H1 (cell line): Measurements from ENCODE around the gene LUZP1. TPM values are rescaled to one million over a fixed set of nuclear protein-coding genes. Genes with fewer than 3 reads are reported as not detected.

Experiments
- CTCF ChIA-PET: fragments of 300-600 bp; sonication (Branson Sonifier 250); formaldehyde crosslinking; loops from one replicate; lab custom pipeline; 2021; ENCODE audit not compliant: partially characterized antibody; lab: Charles Lee
- POLR2A ChIA-PET: fragments of 300-600 bp; sonication (Branson Sonifier 250); formaldehyde crosslinking; loops from one replicate; lab custom pipeline; 2021; ENCODE audit warnings: inconsistent platforms; ENCODE audit not compliant: partially characterized antibody; lab: Charles Lee
- DNase-seq, 2 experiments: peaks; one replicate each; pipeline versions ENCODE4 v3.0.0 to v3.0.0-alpha.2; 2010 to 2022; ENCODE audit warnings: low spot score in 2 of 2, low read depth in 1 of 2, mixed read lengths in 1 of 2
- FAIRE-seq: peaks from 2 replicates; lab custom pipeline; 2011; peaks lifted over from hg19 to GRCh38; lab: Jason Lieb, UNC
- H2AFZ ChIP-seq: 2 replicates; pipeline ENCODE4 v1.8.1; 2012; ENCODE audit warnings: low read length, inconsistent platforms
- H2AK5ac ChIP-seq: 2 replicates; pipeline ENCODE4 v1.6.1; 2013; ENCODE audit warnings: low read depth, low read length
- H2BK120ac ChIP-seq: replicated peaks from 2 replicates; pipeline ENCODE3; 2013; ENCODE audit warnings: low read depth, low read length, inconsistent platforms
- H2BK12ac ChIP-seq: 2 replicates; pipeline ENCODE4 v1.6.1; 2013; ENCODE audit warnings: low read depth, low read length
- H2BK15ac ChIP-seq: 2 replicates; pipeline ENCODE4 v1.6.1; 2013; ENCODE audit warnings: low read length
- H2BK20ac ChIP-seq: 2 replicates; pipeline ENCODE4 v1.6.1; 2013; ENCODE audit warnings: low read length
- H2BK5ac ChIP-seq: 2 replicates; pipeline ENCODE4 v1.6.1; 2013; ENCODE audit warnings: low read depth, low read length
- H3K14ac ChIP-seq: 2 replicates; pipeline ENCODE4 v1.6.1; 2013; ENCODE audit warnings: inconsistent platforms; ENCODE audit not compliant: insufficient read length
- H3K18ac ChIP-seq: 2 replicates; pipeline ENCODE4 v1.6.1; 2013; ENCODE audit warnings: low read length; ENCODE audit errors: extremely low read depth
- H3K23ac ChIP-seq: 2 replicates; pipeline ENCODE4 v1.6.1; 2013; ENCODE audit warnings: inconsistent platforms; ENCODE audit not compliant: insufficient read length
- H3K23me2 ChIP-seq: 2 replicates; pipeline ENCODE4 v1.6.1; 2013; ENCODE audit warnings: low read depth, low read length
- H3K27ac ChIP-seq: 2 replicates; pipeline ENCODE4 v1.6.1; 2011; ENCODE audit warnings: low read depth, low read length, inconsistent platforms
- H3K27me3 ChIP-seq, 4 experiments: replicated peaks in 1 of 4; 1 replicate in 1 of 4; 2 replicates in 3 of 4; pipeline versions ENCODE4 v1.6.1 to v1.8.1; 2011 to 2013; ENCODE audit warnings: low read length in 3 of 4, mild to moderate bottlenecking in 3 of 4, inconsistent platforms in 2 of 4, mixed read lengths in 2 of 4, moderate library complexity in 1 of 4; ENCODE audit not compliant: control insufficient read depth in 3 of 4, insufficient read depth in 3 of 4; ENCODE audit errors: extremely low read depth in 1 of 4
- H3K36me3 ChIP-seq, 4 experiments: 2 replicates each; pipeline versions ENCODE4 v1.6.1 to v1.8.1; 2011 to 2013; ENCODE audit warnings: mild to moderate bottlenecking in 4 of 4, low read length in 3 of 4, moderate library complexity in 2 of 4, control low read depth in 1 of 4, inconsistent platforms in 1 of 4; ENCODE audit not compliant: insufficient read depth in 4 of 4, control insufficient read depth in 2 of 4
- H3K4ac ChIP-seq: replicated peaks from 2 replicates; pipeline ENCODE3; 2013; ENCODE audit warnings: low read length, low read depth, mixed read lengths, inconsistent platforms; ENCODE audit not compliant: insufficient read length
- H3K4me1 ChIP-seq, 4 experiments: replicated peaks in 1 of 4; 1 replicate in 1 of 4; 2 replicates in 3 of 4; pipeline versions ENCODE4 v1.6.1 to v1.8.1; 2011 to 2013; ENCODE audit warnings: low read length in 3 of 4, inconsistent platforms in 2 of 4, mixed read lengths in 1 of 4; ENCODE audit not compliant: insufficient read depth in 4 of 4, control insufficient read depth in 3 of 4
- H3K4me2 ChIP-seq, 2 experiments: 2 replicates each; pipeline versions ENCODE4 v1.6.1 to v1.8.1; 2011 to 2013; ENCODE audit warnings: low read depth in 2 of 2, low read length in 2 of 2, control low read depth in 1 of 2, inconsistent platforms in 1 of 2, mild to moderate bottlenecking in 1 of 2; ENCODE audit not compliant: insufficient read depth in 1 of 2
- H3K4me3 ChIP-seq, 4 experiments: fragments of 200-600, 300-600 bp in 1 of 4; sonication (generic), shearing (Covaris generic), sonication (Bioruptor Twin) in 1 of 4; 2 replicates each; pipeline versions ENCODE4 v1.5.1 to v1.8.1; 2011 to 2016; ENCODE audit warnings: low read length in 4 of 4, low read depth in 3 of 4, control low read depth in 2 of 4, inconsistent platforms in 2 of 4, mild to moderate bottlenecking in 2 of 4, mixed read lengths in 1 of 4, moderate library complexity in 1 of 4; ENCODE audit not compliant: insufficient read depth in 2 of 4; ENCODE audit errors: extremely low read depth in 1 of 4
- H3K56ac ChIP-seq: replicated peaks from 2 replicates; pipeline ENCODE3; 2013; ENCODE audit warnings: low read depth, mild to moderate bottlenecking, mixed read lengths, low read length, inconsistent platforms; ENCODE audit not compliant: insufficient read length
- H3K79me1 ChIP-seq: 2 replicates; pipeline ENCODE4 v1.6.1; 2013; ENCODE audit warnings: low read depth, low read length, control low read depth
- H3K79me2 ChIP-seq, 2 experiments: 2 replicates each; pipeline versions ENCODE4 v1.6.1 to v1.8.1; 2012 to 2013; ENCODE audit warnings: low read length in 2 of 2, mild to moderate bottlenecking in 2 of 2, inconsistent platforms in 1 of 2; ENCODE audit not compliant: insufficient read depth in 2 of 2, control insufficient read depth in 1 of 2
- H3K9ac ChIP-seq, 4 experiments: replicated peaks in 1 of 4; 1 replicate in 1 of 4; 2 replicates in 3 of 4; pipeline versions ENCODE4 v1.6.1 to v1.8.1; 2011 to 2013; ENCODE audit warnings: low read depth in 3 of 4, low read length in 3 of 4, control low read depth in 2 of 4, mild to moderate bottlenecking in 2 of 4, moderate library complexity in 2 of 4, inconsistent platforms in 1 of 4; ENCODE audit errors: extremely low read depth in 1 of 4
- H3K9me3 ChIP-seq, 2 experiments: 2 replicates each; pipeline versions ENCODE4 v1.6.1 to v1.8.1; 2012 to 2013; ENCODE audit warnings: mild to moderate bottlenecking in 2 of 2, moderate library complexity in 2 of 2, control low read depth in 1 of 2, inconsistent platforms in 1 of 2, low read depth in 1 of 2, low read length in 1 of 2, mixed read lengths in 1 of 2; ENCODE audit not compliant: insufficient read depth in 2 of 2
- H4K20me1 ChIP-seq, 2 experiments: replicated peaks in 1 of 2; 2 replicates each; pipeline versions ENCODE3 to v1.8.1; 2011 to 2013; ENCODE audit warnings: inconsistent platforms in 2 of 2, low read length in 2 of 2, mild to moderate bottlenecking in 1 of 2; ENCODE audit not compliant: insufficient read depth in 2 of 2, control insufficient read depth in 1 of 2
- H4K5ac ChIP-seq: 2 replicates; pipeline ENCODE4 v1.6.1; 2013; ENCODE audit warnings: low read length, low read depth, mixed read lengths, inconsistent platforms; ENCODE audit not compliant: insufficient read length
- H4K8ac ChIP-seq: 2 replicates; pipeline ENCODE4 v1.8.0; 2013; ENCODE audit warnings: mild to moderate bottlenecking, moderate library complexity, low read length, inconsistent platforms; ENCODE audit not compliant: insufficient read depth; ENCODE audit errors: extremely low read depth
- H4K91ac ChIP-seq: replicated peaks from 2 replicates; pipeline ENCODE3; 2013; ENCODE audit warnings: low read length, mixed read lengths, inconsistent platforms; ENCODE audit not compliant: insufficient read length
- CBX8 ChIP-seq: fragments of 300-800, 300-1000 bp; sonication (generic); IDR thresholded peaks from 2 replicates; pipeline ENCODE4 v1.7.1; 2016; ENCODE audit warnings: low read depth, low read length, borderline replicate concordance
- CTBP2 ChIP-seq: IDR thresholded peaks from 2 replicates; pipeline ENCODE4 v1.7.0; 2011; ENCODE audit warnings: borderline replicate concordance, mild to moderate bottlenecking, moderate library complexity, mixed read lengths, low read length; ENCODE audit not compliant: insufficient read depth, insufficient read length
- EGR1 ChIP-seq: IDR thresholded peaks from 2 replicates; pipeline ENCODE4 v1.6.1; 2011; ENCODE audit warnings: low read depth, low read length, borderline replicate concordance
- EP300 ChIP-seq, 2 experiments: IDR thresholded peaks; 1 replicate in 1 of 2; 2 replicates in 1 of 2; pipeline ENCODE4 v1.6.1; 2011 to 2012; ENCODE audit warnings: low read depth in 2 of 2, low read length in 2 of 2, mild to moderate bottlenecking in 2 of 2, borderline replicate concordance in 1 of 2, inconsistent platforms in 1 of 2, moderate library complexity in 1 of 2
- HDAC2 ChIP-seq, 2 experiments: fragments of 300-600 bp in 1 of 2; sonication (generic) in 1 of 2; IDR thresholded peaks; 2 replicates each; pipeline ENCODE4 v1.6.1; 2011 to 2012; ENCODE audit warnings: low read depth in 2 of 2, low read length in 2 of 2, mild to moderate bottlenecking in 2 of 2, moderate library complexity in 2 of 2, borderline replicate concordance in 1 of 2, inconsistent platforms in 1 of 2
- NANOG ChIP-seq: IDR thresholded peaks from 2 replicates; pipeline ENCODE4 v1.6.1; 2011; ENCODE audit warnings: low read length, low read depth, mild to moderate bottlenecking, inconsistent platforms; ENCODE audit not compliant: insufficient read depth, poor library complexity, severe bottlenecking
- POLR2A ChIP-seq, 2 experiments: IDR thresholded peaks; 1 replicate in 1 of 2; 2 replicates in 1 of 2; pipeline ENCODE4 v1.6.1; 2011; ENCODE audit warnings: low read depth in 2 of 2, low read length in 2 of 2, mild to moderate bottlenecking in 2 of 2; ENCODE audit errors: control extremely low read depth in 1 of 2
- SP1 ChIP-seq: IDR thresholded peaks from 2 replicates; pipeline ENCODE4 v1.6.1; 2011; ENCODE audit warnings: low read depth, low read length
- SP2 ChIP-seq: IDR thresholded peaks from 2 replicates; pipeline ENCODE4 v1.6.1; 2012; ENCODE audit warnings: mild to moderate bottlenecking, low read length, inconsistent platforms
- polyA plus RNA-seq, 7 experiments: library from polyadenylated mRNA; depleted of rRNA in 3 of 7; stranded (reverse) in 5 of 7; unstranded in 2 of 7; fragments of >200 nt in 5 of 7; fragments of 200-250 nt in 2 of 7; gene quantifications; 1 replicate in 5 of 7; 2 replicates in 1 of 7; 4 replicates in 1 of 7; pipeline versions ENCODE4 v1.2.1 to v1.2.3, GENCODE V29; 2011 to 2013; ENCODE audit warnings: missing spikeins in 2 of 7, mixed read lengths in 2 of 7
- total RNA-seq: library from RNA; stranded (reverse); fragmentation: NEBNext Ultra II Directional; extraction: Animal tissue kit (Norgen Biotek cat#: 25700); gene quantifications from 2 replicates; pipeline ENCODE4 v1.2.1, GENCODE V29; 2021

Gene LUZP1
- total and polyA plus RNA-seq, 2 of the 8 experiments (the other 6 are each of a cell fraction or from before 2014, with no cell fraction given): 14.0 to 60.5 TPM

DNA sequence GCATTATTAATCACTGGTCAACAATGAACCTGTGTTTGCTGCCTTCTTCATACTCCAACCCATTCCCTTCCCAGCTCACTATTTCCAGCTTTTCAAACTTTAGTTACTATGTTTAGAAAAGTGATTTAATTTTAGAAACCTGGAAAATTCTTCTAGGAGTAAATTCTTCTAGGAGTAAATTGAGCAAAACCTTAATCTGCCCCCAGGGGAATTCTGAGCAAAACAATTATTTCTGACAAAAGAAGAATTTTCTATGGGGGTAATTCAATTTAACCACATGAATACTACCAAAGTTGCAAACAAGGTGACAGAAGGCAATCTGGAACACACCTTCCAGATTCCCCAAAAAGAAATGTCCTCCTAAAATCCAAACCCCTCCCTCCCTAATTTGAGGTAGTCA, 1.8 kb downstream of the LUZP1 start:
- peaks cover 0 to 8% (median 3%) of the 10 kb centered on the region in 4 experiments; a peak in 4 of 7 replicates for H3K4me1 ChIP-seq
- H2BK120ac ChIP-seq: no peak overlapping the region
- TF ChIP-seq SP1 (no peak), EP300 (IDR thresholded peaks at IDR 0.05; ENCODE audit: borderline replicate concordance in 1 of 2, low read depth in 2 of 2, low read length in 2 of 2) (no peak), SP2 (no peak), NANOG (no peak), CTBP2 (no peak), CBX8 (no peak), HDAC2 (IDR thresholded peaks at IDR 0.05; ENCODE audit: borderline replicate concordance in 1 of 2, low read depth in 2 of 2, low read length in 2 of 2) (no peak), EGR1 (no peak), POLR2A (IDR thresholded peaks at IDR 0.05; ENCODE audit: control extremely low read depth in 1 of 2, low read depth in 2 of 2, low read length in 2 of 2) (no peak)
- TF ChIP-seq, all 59 proteins: peak for 0
- Histone ChIP-seq H3K18ac (no peak overlapping the region), H2AFZ (no peak overlapping the region), H2AK5ac (no peak overlapping the region), H2BK5ac (no peak overlapping the region), H2BK20ac (no peak overlapping the region), H2BK12ac (no peak overlapping the region), H3K4me2 (peak overlapping the region; percentile 74 to 75), H3K9ac (peak overlapping the region in 1 of 4 experiments; percentile 84; a peak in 3 of 7 replicates), H4K8ac (no peak overlapping the region), H4K5ac (no peak overlapping the region), H3K4ac (no peak overlapping the region), H3K9me3 (no peaks in the 10 kb centered on the region), H2BK15ac (no peak overlapping the region), H3K14ac (no peak overlapping the region), H4K20me1 (peaks cover 14 to 21% of the 10 kb centered on the region in 2 experiments), H3K23ac (no peak overlapping the region), H3K27me3 (no peaks in the 10 kb centered on the region), H3K36me3 (no peaks in the 10 kb centered on the region), H3K79me1 (no peaks in the 10 kb centered on the region; the same call in 1 of the 2 replicates), H3K56ac (no peak overlapping the region), H3K27ac (no peak overlapping the region), H4K91ac (no peak overlapping the region), H3K79me2 (peaks cover 19 to 55% of the 10 kb centered on the region in 2 experiments), H3K23me2 (peaks cover 4% of the 10 kb centered on the region), H3K4me3 (peak overlapping the region; percentile 70 to 95 (median 83))
- POLR2A ChIA-PET: interaction anchor here (0.7 to 4.7 kb wide), 18 partner anchors 8 to 317 kb away, joined by 3 to 37 read pairs (median 4); no protein-coding TSS in a partner anchor
- no peak for FAIRE-seq
- CTCF ChIA-PET: interaction anchor here (0.6 to 27.4 kb wide), 5 partner anchors 8 to 76 kb away, joined by 3 to 705 read pairs (median 3); no protein-coding TSS in a partner anchor
- no peak for DNase-seq
